KG1 (cell line): ENCODE data around the gene FAM83E.
A peak's percentile ranks its signal among the peaks of the same experiment; 100 is the strongest.
"Not testable (repeated sequence)": the region's sequence is repeated elsewhere in the genome, so short reads cannot be mapped to it uniquely, and the experiment has no call there.

ENCODE experiments used
- DNase-seq: peaks from one replicate; lab custom pipeline; 2025; lab: John Stamatoyannopoulos, UW

The FAM83E gene

GRCh38 chr19:48639483-48640375, 24.9 kb upstream of the FAM83E start:
- DNase-seq, result no peak

- DNase-seq, result no peak
Measured at GRCh38 chr19:48638831-48639381, 24.0 kb upstream of the FAM83E start.

GRCh38 chr19:48637948-48638830, 23.3 kb upstream of the FAM83E start:
- DNase-seq, result peak; percentile 96

- peak; percentile 98 for DNase-seq
Measured at GRCh38 chr19:48637449-48637947, 22.6 kb upstream of the FAM83E start.

GRCh38 chr19:48636859-48637448, 22.1 kb upstream of the FAM83E start, which contains the start of gene DBP:
Gene DBP, minus strand, starts transcription at chr19:48637379. Its CDS starts 385 bp downstream, at chr19:48636994.
- peak; percentile 35 for DNase-seq

- no peak for DNase-seq
Measured at GRCh38 chr19:48635966-48636858, 21.3 kb upstream of the FAM83E start.

- peak; percentile 70 for DNase-seq
Measured at GRCh38 chr19:48635263-48635965, 20.5 kb upstream of the FAM83E start.

GRCh38 chr19:48634424-48635262, 19.8 kb upstream of the FAM83E start:
- peak; percentile 89 for DNase-seq

GRCh38 chr19:48634036-48634342, 19.1 kb upstream of the FAM83E start:
- DNase-seq, result no peak

- no peak for DNase-seq
Measured at GRCh38 chr19:48633148-48634035, 18.5 kb upstream of the FAM83E start.

GRCh38 chr19:48632692-48633147, 17.8 kb upstream of the FAM83E start:
- DNase-seq, result no peak

- DNase-seq, result not testable (repeated sequence)
Measured at GRCh38 chr19:48632286-48632685, 17.4 kb upstream of the FAM83E start.

- DNase-seq, result no peak
Measured at GRCh38 chr19:48631225-48631624, 16.3 kb upstream of the FAM83E start.

GRCh38 chr19:48630296-48631063, 15.6 kb upstream of the FAM83E start:
- no peak for DNase-seq

GRCh38 chr19:48629599-48630295, 14.9 kb upstream of the FAM83E start:
- no peak for DNase-seq

- DNase-seq, result no peak
Measured at GRCh38 chr19:48629297-48629598, 14.4 kb upstream of the FAM83E start.
